Retinal pigment epithelial cell (primary cell): ENCODE data around the gene FAM120C.

Source experiments
- DNase-seq: peaks from one replicate; pipeline ENCODE4 v3.0.0-alpha.2; 2010; ENCODE audit warnings: low read depth
- H3K4me3 ChIP-seq: 2 replicates; pipeline ENCODE4 v1.5.1; 2011; ENCODE audit warnings: mild to moderate bottlenecking, low read length, control low read depth, moderate library complexity
- TF ChIP-seq, protein P1 (sequence below): conservative IDR thresholded peaks from 2 replicates; pipeline ENCODE4 v1.5.1; 2011; ENCODE audit warnings: low read depth, low read length, control low read depth, inconsistent platforms

FAM120C gene

GRCh38 chrX:54182864-54183613 lies at the start of gene FAM120C:
TSS of gene FAM120C (minus strand) at chrX:54183254. CDS start at chrX:54183198, 56 bp downstream.
- peak within 1 kb of the TSS; percentile 63 for H3K4me3 ChIP-seq
- TF ChIP-seq, protein P1, sequence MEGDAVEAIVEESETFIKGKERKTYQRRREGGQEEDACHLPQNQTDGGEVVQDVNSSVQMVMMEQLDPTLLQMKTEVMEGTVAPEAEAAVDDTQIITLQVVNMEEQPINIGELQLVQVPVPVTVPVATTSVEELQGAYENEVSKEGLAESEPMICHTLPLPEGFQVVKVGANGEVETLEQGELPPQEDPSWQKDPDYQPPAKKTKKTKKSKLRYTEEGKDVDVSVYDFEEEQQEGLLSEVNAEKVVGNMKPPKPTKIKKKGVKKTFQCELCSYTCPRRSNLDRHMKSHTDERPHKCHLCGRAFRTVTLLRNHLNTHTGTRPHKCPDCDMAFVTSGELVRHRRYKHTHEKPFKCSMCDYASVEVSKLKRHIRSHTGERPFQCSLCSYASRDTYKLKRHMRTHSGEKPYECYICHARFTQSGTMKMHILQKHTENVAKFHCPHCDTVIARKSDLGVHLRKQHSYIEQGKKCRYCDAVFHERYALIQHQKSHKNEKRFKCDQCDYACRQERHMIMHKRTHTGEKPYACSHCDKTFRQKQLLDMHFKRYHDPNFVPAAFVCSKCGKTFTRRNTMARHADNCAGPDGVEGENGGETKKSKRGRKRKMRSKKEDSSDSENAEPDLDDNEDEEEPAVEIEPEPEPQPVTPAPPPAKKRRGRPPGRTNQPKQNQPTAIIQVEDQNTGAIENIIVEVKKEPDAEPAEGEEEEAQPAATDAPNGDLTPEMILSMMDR, result no peak
- DNase-seq, result no peak

DNA sequence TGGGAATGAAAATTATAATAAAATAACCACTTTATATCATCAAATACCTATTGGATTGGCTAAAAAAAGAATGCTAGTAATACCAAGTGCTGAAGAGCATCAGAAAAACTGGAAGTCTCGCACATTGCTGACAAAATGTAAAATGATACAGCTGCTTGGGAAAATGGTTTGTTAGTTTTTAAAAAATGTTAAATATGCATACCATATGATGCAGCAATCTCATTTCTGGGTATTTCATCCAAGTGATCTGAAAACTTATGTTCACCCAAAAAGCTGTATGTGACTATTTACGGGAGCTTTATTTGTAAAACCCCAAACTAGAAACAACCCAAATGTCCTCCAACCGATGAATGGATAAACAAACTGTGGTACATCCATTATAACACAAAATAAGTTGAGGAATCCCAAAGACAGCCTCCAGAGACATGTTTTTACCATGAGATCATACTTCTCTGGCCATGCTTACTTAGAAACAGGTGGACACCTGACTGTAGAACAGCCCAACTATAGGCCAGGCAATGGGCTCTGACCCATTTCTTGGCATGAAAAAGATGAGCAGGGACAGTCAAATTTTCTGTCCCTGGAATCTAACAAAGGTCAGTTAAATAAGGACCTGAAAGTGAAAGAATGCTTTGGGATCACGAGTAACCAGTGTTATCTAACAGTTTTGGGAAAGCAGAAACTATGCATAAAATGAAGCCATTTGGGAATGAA lies 47.5 kb upstream of the FAM120C start:
- no peak overlapping the region for H3K4me3 ChIP-seq
- TF ChIP-seq, protein P1, result no peak
- DNase-seq, result no peak

DNA sequence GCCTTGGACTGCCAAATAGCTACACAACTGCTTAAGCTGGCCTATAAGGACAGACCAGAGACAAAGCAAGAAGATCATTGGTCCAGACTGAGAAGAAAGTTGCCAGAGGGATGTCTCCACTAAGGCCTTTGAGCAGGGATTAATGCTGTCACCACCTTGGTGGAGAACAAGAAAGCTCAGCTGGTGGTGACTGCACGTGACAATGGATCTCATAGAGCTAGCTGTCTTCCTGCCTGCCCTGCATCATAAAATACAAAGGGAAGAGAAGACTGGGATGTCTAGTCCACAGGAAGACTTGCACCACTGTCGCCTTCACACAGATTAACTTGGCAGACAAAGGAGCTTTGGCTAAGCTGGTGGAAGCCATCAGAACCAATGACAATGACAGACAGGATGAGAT lies 40.5 kb upstream of the FAM120C start:
- H3K4me3 ChIP-seq, result no peak overlapping the region
- no peak for DNase-seq
- TF ChIP-seq, protein P1, result no peak

DNA sequence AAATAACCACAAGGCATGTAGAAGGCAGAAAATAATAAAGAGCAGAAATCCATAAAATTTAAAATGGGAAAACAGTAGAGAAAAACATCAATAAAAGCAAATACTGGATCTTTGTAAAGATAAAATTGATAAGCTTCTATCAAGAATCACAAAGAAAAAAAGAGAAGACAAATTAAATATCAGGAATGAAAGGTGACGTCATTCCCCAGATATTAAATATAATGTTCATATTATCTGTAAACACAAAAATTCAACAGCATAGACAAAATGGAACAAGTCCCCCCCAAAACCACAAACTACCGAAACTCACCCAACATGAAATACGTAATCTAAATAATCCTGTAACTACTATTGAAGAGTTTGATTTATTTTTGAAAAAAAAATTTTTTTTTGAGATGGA lies 30.5 kb upstream of the FAM120C start:
- no peak overlapping the region for H3K4me3 ChIP-seq
- TF ChIP-seq, protein P1, result no peak
- DNase-seq, result no peak

DNA sequence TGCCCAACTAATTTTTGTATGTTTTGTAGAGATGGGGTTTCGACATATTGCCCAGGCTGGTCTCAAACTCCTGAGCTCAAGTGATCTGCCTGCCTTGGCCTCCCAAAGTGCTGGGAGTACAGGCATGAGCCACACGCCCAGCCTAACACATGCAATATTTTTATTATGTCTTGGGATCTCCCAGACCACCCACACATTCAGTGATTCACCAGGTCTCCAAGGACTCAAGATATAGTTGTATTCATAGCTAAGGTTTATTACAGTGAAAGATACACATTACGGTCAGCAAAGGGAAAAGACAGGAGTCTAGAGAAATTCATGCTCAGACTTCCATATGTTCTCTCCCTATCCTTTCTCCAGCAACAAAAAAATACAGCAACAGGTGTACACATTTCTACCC lies 25.5 kb upstream of the FAM120C start:
- DNase-seq, result no peak
- H3K4me3 ChIP-seq, result no peak overlapping the region
- TF ChIP-seq, protein P1, result no peak

DNA sequence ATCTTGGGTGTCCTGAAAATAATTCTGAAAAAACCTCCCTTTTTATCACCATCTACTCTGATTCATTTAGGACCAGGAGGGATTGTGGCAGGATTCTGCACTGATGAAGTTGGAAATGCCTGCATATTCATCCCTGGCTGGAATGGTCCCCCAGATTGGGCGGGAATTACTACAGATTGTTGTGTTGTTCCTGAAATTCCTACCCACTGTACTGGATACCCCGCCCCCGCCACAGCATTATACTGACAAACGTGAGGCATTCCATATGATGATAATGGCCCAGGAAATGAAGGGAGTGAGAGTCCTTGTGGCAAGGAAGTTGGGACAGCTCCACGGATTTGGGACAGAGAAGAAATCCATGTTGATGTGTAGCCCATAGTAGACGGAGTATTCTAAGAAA lies 15.2 kb upstream of the FAM120C start:
- TF ChIP-seq, protein P1, result no peak
- DNase-seq, result no peak
- H3K4me3 ChIP-seq, result no peak overlapping the region
